ENCODE results near the gene ADIG. TPM values are rescaled to one million over a fixed set of nuclear protein-coding genes. Genes with fewer than 3 reads are reported as not detected.

The ADIG gene
- polyA plus RNA-seq, 4 donors: not detected

- FAIRE-seq (no peak), DNase-seq (no peak)
- H3K9me3 ChIP-seq (ENCODE audit: control insufficient read depth in 2 of 2, insufficient read depth in 1 of 2, low read depth in 1 of 2, low read length in 1 of 2): no peaks in the 10 kb centered on the region
- H3K4me1 ChIP-seq (ENCODE audit: control insufficient read depth in 3 of 3, insufficient read depth in 2 of 3, low read depth in 1 of 3, low read length in 2 of 3): no peaks in the 10 kb centered on the region
- H3K27me3 ChIP-seq (ENCODE audit: control insufficient read depth in 3 of 3, insufficient read depth in 3 of 3, low read length in 3 of 3): no peaks in the 10 kb centered on the region
- no peak overlapping the region for H3K4me3 ChIP-seq (ENCODE audit: low read depth in 1 of 3, low read length in 3 of 3)
- WGBS, 3 donors: 76 to 84% (median 76%) methylated on average over 4 of the region's 4 CpGs
- H3K36me3 ChIP-seq (ENCODE audit: control insufficient read depth in 3 of 3, insufficient read depth in 2 of 3, low read depth in 1 of 3, low read length in 3 of 3): no peaks in the 10 kb centered on the region
- H3K27ac ChIP-seq (ENCODE audit: low read depth in 1 of 3, low read length in 2 of 3): no peak overlapping the region
Observed at GRCh38 chr20:38583306-38583705, 2.3 kb downstream of the ADIG start.

- H3K4me1 ChIP-seq (ENCODE audit: control insufficient read depth in 3 of 3, insufficient read depth in 2 of 3, low read depth in 1 of 3, low read length in 2 of 3): no peaks in the 10 kb centered on the region
- no peak overlapping the region for H3K27ac ChIP-seq (ENCODE audit: low read depth in 1 of 3, low read length in 2 of 3)
- H3K36me3 ChIP-seq (ENCODE audit: control insufficient read depth in 3 of 3, insufficient read depth in 2 of 3, low read depth in 1 of 3, low read length in 3 of 3): no peaks in the 10 kb centered on the region
- no peaks in the 10 kb centered on the region for H3K9me3 ChIP-seq (ENCODE audit: control insufficient read depth in 2 of 2, insufficient read depth in 1 of 2, low read depth in 1 of 2, low read length in 1 of 2)
- 43 to 50% (median 47%) methylated on average over 7 of the region's 7 CpGs for WGBS, 3 donors
- no peak overlapping the region for H3K4me3 ChIP-seq (ENCODE audit: low read depth in 1 of 3, low read length in 3 of 3)
- no peak for DNase-seq
- FAIRE-seq: no peak
- no peaks in the 10 kb centered on the region for H3K27me3 ChIP-seq (ENCODE audit: control insufficient read depth in 3 of 3, insufficient read depth in 3 of 3, low read length in 3 of 3)
Observed at GRCh38 chr20:38584099-38584763, 3.2 kb downstream of the ADIG start.

- Histone ChIP-seq H3K27me3 (ENCODE audit: control insufficient read depth in 3 of 3, insufficient read depth in 3 of 3, low read length in 3 of 3) (peaks cover 0 to 2% (median 0%) of the 10 kb centered on the region in 3 donors), H3K4me1 (ENCODE audit: control insufficient read depth in 3 of 3, insufficient read depth in 2 of 3, low read depth in 1 of 3, low read length in 2 of 3) (no peaks in the 10 kb centered on the region)
Observed at GRCh38 chr20:38585404-38586180, 4.6 kb downstream of the ADIG start.

GRCh38 chr20:38586181-38586525 lies 5.2 kb downstream of the ADIG start:
- FAIRE-seq: no peak
- H3K36me3 ChIP-seq (ENCODE audit: control insufficient read depth in 3 of 3, insufficient read depth in 2 of 3, low read depth in 1 of 3, low read length in 3 of 3): no peaks in the 10 kb centered on the region
- no peak overlapping the region for H3K4me3 ChIP-seq (ENCODE audit: low read depth in 1 of 3, low read length in 3 of 3)
- DNase-seq: no peak
- H3K27ac ChIP-seq (ENCODE audit: low read depth in 1 of 3, low read length in 2 of 3): no peak overlapping the region
- peaks cover 0 to 2% (median 0%) of the 10 kb centered on the region in 3 donors for H3K27me3 ChIP-seq (ENCODE audit: control insufficient read depth in 3 of 3, insufficient read depth in 3 of 3, low read length in 3 of 3)
- H3K9me3 ChIP-seq (ENCODE audit: control insufficient read depth in 2 of 2, insufficient read depth in 1 of 2, low read depth in 1 of 2, low read length in 1 of 2): no peaks in the 10 kb centered on the region
- no peaks in the 10 kb centered on the region for H3K4me1 ChIP-seq (ENCODE audit: control insufficient read depth in 3 of 3, insufficient read depth in 2 of 3, low read depth in 1 of 3, low read length in 2 of 3)
- WGBS, 3 donors: 38 to 67% (median 62%) methylated on average over 3 of the region's 3 CpGs

More at GRCh38 chr20:38585404-38586180, 4.6 kb downstream of the ADIG start:
- H3K4me3 ChIP-seq (ENCODE audit: low read depth in 1 of 3, low read length in 3 of 3): no peak overlapping the region
- H3K9me3 ChIP-seq (ENCODE audit: control insufficient read depth in 2 of 2, insufficient read depth in 1 of 2, low read depth in 1 of 2, low read length in 1 of 2): no peaks in the 10 kb centered on the region
- 68 to 79% (median 71%) methylated on average over 10 of the region's 10 CpGs for WGBS, 3 donors
- no peak overlapping the region for H3K27ac ChIP-seq (ENCODE audit: low read depth in 1 of 3, low read length in 2 of 3)
- FAIRE-seq: no peak
- no peak for DNase-seq
- no peaks in the 10 kb centered on the region for H3K36me3 ChIP-seq (ENCODE audit: control insufficient read depth in 3 of 3, insufficient read depth in 2 of 3, low read depth in 1 of 3, low read length in 3 of 3)

GRCh38 chr20:38588303-38588702 lies 7.3 kb downstream of the ADIG start:
- FAIRE-seq (no peak), DNase-seq (no peak)
- Histone ChIP-seq H3K27ac (ENCODE audit: low read depth in 1 of 3, low read length in 2 of 3) (no peak overlapping the region), H3K9me3 (ENCODE audit: control insufficient read depth in 2 of 2, insufficient read depth in 1 of 2, low read depth in 1 of 2, low read length in 1 of 2) (no peaks in the 10 kb centered on the region), H3K27me3 (ENCODE audit: control insufficient read depth in 3 of 3, insufficient read depth in 3 of 3, low read length in 3 of 3) (peaks cover 0 to 2% (median 0%) of the 10 kb centered on the region in 3 donors), H3K4me1 (ENCODE audit: control insufficient read depth in 3 of 3, insufficient read depth in 2 of 3, low read depth in 1 of 3, low read length in 2 of 3) (no peaks in the 10 kb centered on the region), H3K36me3 (ENCODE audit: control insufficient read depth in 3 of 3, insufficient read depth in 2 of 3, low read depth in 1 of 3, low read length in 3 of 3) (no peaks in the 10 kb centered on the region), H3K4me3 (ENCODE audit: low read depth in 1 of 3, low read length in 3 of 3) (no peak overlapping the region)
- WGBS, 3 donors: 82 to 87% (median 83%) methylated on average over 6 of the region's 6 CpGs

- Histone ChIP-seq H3K4me1 (ENCODE audit: control insufficient read depth in 3 of 3, insufficient read depth in 2 of 3, low read depth in 1 of 3, low read length in 2 of 3) (no peaks in the 10 kb centered on the region), H3K4me3 (ENCODE audit: low read depth in 1 of 3, low read length in 3 of 3) (no peak overlapping the region), H3K27me3 (ENCODE audit: control insufficient read depth in 3 of 3, insufficient read depth in 3 of 3, low read length in 3 of 3) (peaks cover 0 to 2% (median 0%) of the 10 kb centered on the region in 3 donors), H3K36me3 (ENCODE audit: control insufficient read depth in 3 of 3, insufficient read depth in 2 of 3, low read depth in 1 of 3, low read length in 3 of 3) (no peaks in the 10 kb centered on the region), H3K27ac (ENCODE audit: low read depth in 1 of 3, low read length in 2 of 3) (no peak overlapping the region), H3K9me3 (ENCODE audit: control insufficient read depth in 2 of 2, insufficient read depth in 1 of 2, low read depth in 1 of 2, low read length in 1 of 2) (no peaks in the 10 kb centered on the region)
- no peak for FAIRE-seq
- WGBS, 3 donors: 66 to 86% (median 71%) methylated on average over 4 of the region's 4 CpGs
- no peak for DNase-seq
Observed at GRCh38 chr20:38589351-38589750, 8.4 kb downstream of the ADIG start.

GRCh38 chr20:38589967-38590675 lies 9.1 kb downstream of the ADIG start:
- Histone ChIP-seq H3K27ac (ENCODE audit: low read depth in 1 of 3, low read length in 2 of 3) (no peak overlapping the region), H3K9me3 (ENCODE audit: control insufficient read depth in 2 of 2, insufficient read depth in 1 of 2, low read depth in 1 of 2, low read length in 1 of 2) (no peaks in the 10 kb centered on the region), H3K27me3 (ENCODE audit: control insufficient read depth in 3 of 3, insufficient read depth in 3 of 3, low read length in 3 of 3) (peaks cover 0 to 2% (median 0%) of the 10 kb centered on the region in 3 donors), H3K4me3 (ENCODE audit: low read depth in 1 of 3, low read length in 3 of 3) (no peak overlapping the region), H3K4me1 (ENCODE audit: control insufficient read depth in 3 of 3, insufficient read depth in 2 of 3, low read depth in 1 of 3, low read length in 2 of 3) (no peaks in the 10 kb centered on the region), H3K36me3 (ENCODE audit: control insufficient read depth in 3 of 3, insufficient read depth in 2 of 3, low read depth in 1 of 3, low read length in 3 of 3) (no peaks in the 10 kb centered on the region)
- FAIRE-seq: no peak
- DNase-seq: no peak
- 80 to 81% (median 80%) methylated on average over 3 of the region's 3 CpGs for WGBS, 3 donors

GRCh38 chr20:38590676-38591473 lies 9.9 kb downstream of the ADIG start:
- FAIRE-seq (no peak), DNase-seq (no peak)
- Histone ChIP-seq H3K36me3 (ENCODE audit: control insufficient read depth in 3 of 3, insufficient read depth in 2 of 3, low read depth in 1 of 3, low read length in 3 of 3) (no peaks in the 10 kb centered on the region), H3K9me3 (ENCODE audit: control insufficient read depth in 2 of 2, insufficient read depth in 1 of 2, low read depth in 1 of 2, low read length in 1 of 2) (no peaks in the 10 kb centered on the region), H3K4me1 (ENCODE audit: control insufficient read depth in 3 of 3, insufficient read depth in 2 of 3, low read depth in 1 of 3, low read length in 2 of 3) (no peaks in the 10 kb centered on the region), H3K4me3 (ENCODE audit: low read depth in 1 of 3, low read length in 3 of 3) (no peak overlapping the region), H3K27me3 (ENCODE audit: control insufficient read depth in 3 of 3, insufficient read depth in 3 of 3, low read length in 3 of 3) (peaks cover 0 to 2% (median 0%) of the 10 kb centered on the region in 3 donors), H3K27ac (ENCODE audit: low read depth in 1 of 3, low read length in 2 of 3) (no peak overlapping the region)
- WGBS, 3 donors: 72 to 74% (median 73%) methylated on average over 18 of the region's 18 CpGs
